Measurements from ENCODE around the gene SARM1.
"Not testable (repeated sequence)": the region's sequence is repeated elsewhere in the genome, so short reads cannot be mapped to it uniquely, and the experiment has no call there.

The SARM1 gene

DNA sequence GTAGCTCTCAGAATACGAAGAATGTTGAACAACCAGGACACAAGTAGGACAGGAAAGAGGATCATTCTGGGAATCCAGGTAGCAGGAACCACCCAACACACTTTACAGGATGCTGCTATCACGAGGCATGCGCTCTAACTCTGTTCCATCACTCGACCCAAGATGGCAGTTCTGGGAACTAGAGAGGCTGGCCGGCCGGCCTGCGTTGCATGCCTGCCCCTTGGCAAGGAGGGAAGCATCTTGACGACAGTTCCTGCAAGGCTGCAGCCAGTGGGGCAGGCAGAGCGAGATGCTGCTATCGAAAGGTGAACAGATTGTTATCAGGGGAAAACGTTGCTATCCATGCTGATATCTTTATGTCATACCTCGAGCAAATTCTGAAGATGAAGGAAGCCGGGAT lies 53.7 kb downstream of the SARM1 start:
- H3K4me3 ChIP-seq (ENCODE audit: low read depth, low read length) = no peak overlapping the region
- H2AFZ ChIP-seq (ENCODE audit: low read length, unreplicated experiment) = no peak overlapping the region
- H3K27ac ChIP-seq (ENCODE audit: low read depth, low read length) = no peak overlapping the region
- peaks cover 4% of the 10 kb centered on the region for H3K27me3 ChIP-seq (ENCODE audit: insufficient read depth, low read length)
- no peaks in the 10 kb centered on the region for H3K36me3 ChIP-seq (ENCODE audit: insufficient read depth, low read length)
- no peaks in the 10 kb centered on the region for H3K79me2 ChIP-seq (ENCODE audit: control insufficient read depth, insufficient read depth, low read length, unreplicated experiment)
- no peaks in the 10 kb centered on the region for H3K4me1 ChIP-seq (ENCODE audit: control insufficient read depth, insufficient read depth, low read length, unreplicated experiment)

DNA sequence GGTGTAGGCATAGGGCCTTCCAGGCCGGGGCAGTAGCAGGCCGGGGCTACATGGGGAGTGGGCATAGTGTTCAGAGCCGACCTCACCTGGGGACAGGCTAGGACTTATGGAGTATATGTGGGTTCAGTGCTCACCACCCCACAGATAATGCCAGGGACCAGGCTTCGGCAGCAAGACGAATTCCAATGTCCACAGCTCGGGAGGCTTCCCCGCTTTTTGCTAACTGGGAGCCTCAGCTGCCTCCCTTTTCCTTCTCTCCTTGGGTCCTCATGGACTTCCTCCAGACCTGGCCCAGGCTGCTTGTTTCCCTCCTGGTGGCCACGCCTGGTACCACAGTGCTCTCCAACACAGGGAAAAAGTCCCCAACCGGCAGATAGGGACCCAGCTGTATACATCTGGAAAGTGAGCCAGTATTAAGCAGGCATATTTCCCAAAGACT lies 54.6 kb downstream of the SARM1 start:
- peaks cover 11% of the 10 kb centered on the region for H3K27me3 ChIP-seq (ENCODE audit: insufficient read depth, low read length)
- H3K36me3 ChIP-seq (ENCODE audit: insufficient read depth, low read length) = no peaks in the 10 kb centered on the region
- H3K4me3 ChIP-seq (ENCODE audit: low read depth, low read length) = no peak overlapping the region
- H3K4me1 ChIP-seq (ENCODE audit: control insufficient read depth, insufficient read depth, low read length, unreplicated experiment) = no peaks in the 10 kb centered on the region
- H2AFZ ChIP-seq (ENCODE audit: low read length, unreplicated experiment) = no peak overlapping the region
- H3K27ac ChIP-seq (ENCODE audit: low read depth, low read length) = no peak overlapping the region
- H3K79me2 ChIP-seq (ENCODE audit: control insufficient read depth, insufficient read depth, low read length, unreplicated experiment) = no peaks in the 10 kb centered on the region

DNA sequence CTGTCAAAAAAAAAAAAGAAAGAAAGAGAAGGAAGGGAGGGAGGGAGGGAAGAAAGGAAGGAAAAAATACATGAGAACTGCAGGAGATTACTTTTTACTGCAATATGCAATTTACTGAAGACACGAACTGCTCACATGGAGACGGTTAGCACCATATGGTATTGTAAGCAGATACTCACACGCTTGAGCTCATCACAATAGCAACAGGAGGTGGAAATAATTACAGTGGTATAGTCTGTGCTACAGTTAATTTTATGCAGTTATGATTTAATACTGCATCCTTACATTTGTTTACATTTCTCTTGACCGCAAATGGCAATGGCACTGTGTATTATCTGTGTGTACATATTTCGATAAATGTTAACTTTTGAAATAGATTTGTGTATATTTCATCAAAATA lies 55.9 kb downstream of the SARM1 start:
- Histone ChIP-seq H3K4me3 (ENCODE audit: low read depth, low read length) (no peak overlapping the region), H3K79me2 (ENCODE audit: control insufficient read depth, insufficient read depth, low read length, unreplicated experiment) (no peaks in the 10 kb centered on the region), H3K4me1 (ENCODE audit: control insufficient read depth, insufficient read depth, low read length, unreplicated experiment) (no peaks in the 10 kb centered on the region), H3K36me3 (ENCODE audit: insufficient read depth, low read length) (no peaks in the 10 kb centered on the region), H3K27me3 (ENCODE audit: insufficient read depth, low read length) (peaks cover 23% of the 10 kb centered on the region), H2AFZ (ENCODE audit: low read length, unreplicated experiment) (no peak overlapping the region), H3K27ac (ENCODE audit: low read depth, low read length) (no peak overlapping the region)

DNA sequence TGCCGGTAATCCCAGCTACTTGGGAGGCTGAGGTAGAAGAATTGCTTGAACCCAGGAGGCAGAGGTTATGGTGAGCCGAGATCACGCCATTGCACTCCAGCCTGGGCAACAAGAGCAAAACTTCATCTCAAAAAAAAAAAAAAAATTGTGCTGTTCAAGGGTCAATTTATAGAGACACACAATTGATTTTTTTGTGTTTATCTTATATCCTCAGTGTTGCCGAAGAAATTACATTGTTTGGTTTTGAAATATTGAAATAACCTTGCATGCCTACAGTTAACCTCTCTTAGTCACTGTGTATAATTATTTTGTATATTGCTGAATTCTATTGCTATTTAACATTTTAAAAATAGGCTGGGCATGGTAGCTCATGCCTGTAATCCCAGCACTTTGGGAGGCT lies 56.5 kb downstream of the SARM1 start:
- not testable (repeated sequence) for H3K4me1 ChIP-seq (ENCODE audit: control insufficient read depth, insufficient read depth, low read length, unreplicated experiment); H3K36me3 ChIP-seq (ENCODE audit: insufficient read depth, low read length); H3K27ac ChIP-seq (ENCODE audit: low read depth, low read length); H3K4me3 ChIP-seq (ENCODE audit: low read depth, low read length); H3K79me2 ChIP-seq (ENCODE audit: control insufficient read depth, insufficient read depth, low read length, unreplicated experiment); H2AFZ ChIP-seq (ENCODE audit: low read length, unreplicated experiment)
- H3K27me3 ChIP-seq (ENCODE audit: insufficient read depth, low read length) = peaks cover 28% of the 10 kb centered on the region

DNA sequence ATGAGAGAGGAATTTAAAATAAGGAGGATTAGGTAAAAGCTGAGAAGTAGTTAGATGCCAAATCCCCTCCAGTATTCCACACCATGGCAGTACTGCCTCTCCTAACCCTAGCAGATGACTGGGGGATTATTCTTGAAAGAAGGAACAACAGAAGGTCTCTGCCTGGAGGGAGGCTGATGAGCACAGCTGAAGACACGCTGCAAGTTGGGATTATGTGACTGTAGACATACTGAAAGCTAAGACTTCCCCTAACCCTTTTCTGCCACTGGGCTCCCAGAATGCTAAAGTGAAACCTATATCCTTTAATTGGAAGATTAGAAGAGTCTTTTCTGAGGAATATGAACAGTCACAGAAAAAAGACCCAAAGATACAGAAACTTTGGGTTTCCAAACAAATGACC lies 62.2 kb downstream of the SARM1 start:
- peaks cover 24% of the 10 kb centered on the region for H3K27me3 ChIP-seq (ENCODE audit: insufficient read depth, low read length)
- no peak overlapping the region for H3K27ac ChIP-seq (ENCODE audit: low read depth, low read length)
- H3K79me2 ChIP-seq (ENCODE audit: control insufficient read depth, insufficient read depth, low read length, unreplicated experiment) = no peaks in the 10 kb centered on the region
- no peak overlapping the region for H3K4me3 ChIP-seq (ENCODE audit: low read depth, low read length)
- H3K4me1 ChIP-seq (ENCODE audit: control insufficient read depth, insufficient read depth, low read length, unreplicated experiment) = no peaks in the 10 kb centered on the region
- no peak overlapping the region for H2AFZ ChIP-seq (ENCODE audit: low read length, unreplicated experiment)
- H3K36me3 ChIP-seq (ENCODE audit: insufficient read depth, low read length) = no peaks in the 10 kb centered on the region

DNA sequence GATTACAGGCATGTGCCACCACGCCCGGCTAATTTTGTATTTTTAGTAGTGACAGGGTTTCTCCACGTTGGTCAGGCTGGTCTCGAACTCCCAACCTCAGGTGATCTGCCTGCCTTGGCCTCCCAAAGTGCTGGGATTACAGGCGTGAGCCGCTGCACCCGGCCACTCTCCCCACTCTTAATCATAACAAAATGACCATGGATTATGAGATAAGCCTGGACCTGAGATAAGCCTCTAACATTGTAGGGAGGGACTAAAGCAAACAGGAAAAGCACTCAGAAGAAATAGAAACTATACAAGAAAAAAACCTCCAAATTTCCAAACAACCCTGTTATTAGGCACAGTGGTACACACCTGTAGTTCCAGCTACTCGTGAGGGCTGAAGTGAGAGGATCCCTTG lies 62.8 kb downstream of the SARM1 start:
- not testable (repeated sequence) for H3K36me3 ChIP-seq (ENCODE audit: insufficient read depth, low read length); H2AFZ ChIP-seq (ENCODE audit: low read length, unreplicated experiment); H3K27ac ChIP-seq (ENCODE audit: low read depth, low read length); H3K79me2 ChIP-seq (ENCODE audit: control insufficient read depth, insufficient read depth, low read length, unreplicated experiment); H3K4me1 ChIP-seq (ENCODE audit: control insufficient read depth, insufficient read depth, low read length, unreplicated experiment); H3K4me3 ChIP-seq (ENCODE audit: low read depth, low read length)
- H3K27me3 ChIP-seq (ENCODE audit: insufficient read depth, low read length) = peaks cover 24% of the 10 kb centered on the region

DNA sequence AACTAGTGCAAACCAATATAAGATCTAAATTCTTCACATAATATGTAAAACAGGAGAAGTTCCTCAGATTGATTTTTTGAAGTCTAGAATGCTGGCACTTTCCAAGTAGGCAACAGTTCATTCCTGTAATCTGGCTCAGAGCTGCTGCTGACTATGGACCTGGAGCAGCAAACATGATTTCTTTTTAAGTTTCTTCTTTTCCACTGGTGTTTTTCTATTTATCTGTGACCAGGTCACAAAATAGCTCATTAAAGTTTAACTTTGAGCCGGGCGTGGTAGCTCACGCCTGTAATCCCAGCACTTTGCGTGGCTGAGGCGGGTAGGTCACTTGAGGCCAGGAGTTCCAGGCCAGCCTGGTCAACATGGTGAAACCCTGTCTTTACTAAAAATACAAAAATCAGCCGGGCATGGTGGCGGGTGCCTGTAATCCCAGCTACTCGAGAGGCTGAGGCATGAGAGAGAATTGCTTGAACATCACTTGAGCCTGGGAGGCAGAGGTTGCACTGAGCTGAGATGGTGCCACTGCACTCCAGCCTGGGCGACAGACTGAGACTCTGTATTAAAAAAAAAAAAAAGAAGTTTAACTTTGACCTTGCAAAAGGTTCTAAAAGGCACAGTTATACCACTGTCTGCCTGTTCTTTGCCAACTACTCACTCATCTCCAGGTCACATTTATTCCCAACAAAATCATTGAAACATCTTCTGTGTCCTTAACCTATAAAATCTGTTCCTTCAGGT lies 72.6 kb downstream of the SARM1 start:
- H3K27me3 ChIP-seq (ENCODE audit: insufficient read depth, low read length) = peaks cover 25% of the 10 kb centered on the region
- H3K79me2 ChIP-seq (ENCODE audit: control insufficient read depth, insufficient read depth, low read length, unreplicated experiment) = no peaks in the 10 kb centered on the region
- no peak overlapping the region for H3K4me3 ChIP-seq (ENCODE audit: low read depth, low read length)
- H3K4me1 ChIP-seq (ENCODE audit: control insufficient read depth, insufficient read depth, low read length, unreplicated experiment) = no peaks in the 10 kb centered on the region
- H3K36me3 ChIP-seq (ENCODE audit: insufficient read depth, low read length) = no peaks in the 10 kb centered on the region
- no peak overlapping the region for H3K27ac ChIP-seq (ENCODE audit: low read depth, low read length)
- H2AFZ ChIP-seq (ENCODE audit: low read length, unreplicated experiment) = no peak overlapping the region

DNA sequence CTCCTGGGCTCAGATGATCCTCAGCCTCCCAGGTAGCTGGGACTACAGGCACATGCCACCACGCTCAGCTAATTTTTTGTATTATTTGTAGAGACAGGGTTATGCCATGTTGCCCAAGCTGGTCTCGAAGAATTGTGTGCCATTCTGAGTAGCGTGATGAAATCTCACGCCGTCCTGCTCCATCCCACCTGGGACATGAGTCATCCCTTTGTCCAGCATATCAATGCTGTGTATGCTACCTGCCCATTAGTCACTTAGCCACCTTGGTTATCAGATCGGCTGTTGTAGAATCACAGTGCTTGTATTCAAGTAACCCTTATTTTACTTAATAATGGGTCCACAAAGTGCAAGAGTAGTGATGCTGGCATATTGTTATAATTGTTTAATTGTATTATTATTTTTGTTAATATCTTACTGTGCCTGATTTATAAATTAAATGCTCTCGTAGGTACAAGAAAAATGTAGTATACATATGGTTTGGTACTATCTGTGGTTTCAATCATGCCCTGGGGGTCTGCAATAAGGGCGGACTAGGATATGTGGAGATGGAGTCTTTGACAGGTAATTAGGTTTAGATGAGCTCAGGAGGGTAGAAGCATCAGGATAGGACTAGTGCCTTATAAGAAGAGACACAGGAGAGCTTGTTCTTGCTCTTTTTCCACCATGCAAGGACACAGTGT lies 75.4 kb downstream of the SARM1 start:
- H3K4me1 ChIP-seq (ENCODE audit: control insufficient read depth, insufficient read depth, low read length, unreplicated experiment) = no peaks in the 10 kb centered on the region
- no peaks in the 10 kb centered on the region for H3K36me3 ChIP-seq (ENCODE audit: insufficient read depth, low read length)
- H3K27ac ChIP-seq (ENCODE audit: low read depth, low read length) = no peak overlapping the region
- H3K4me3 ChIP-seq (ENCODE audit: low read depth, low read length) = no peak overlapping the region
- peaks cover 36% of the 10 kb centered on the region for H3K27me3 ChIP-seq (ENCODE audit: insufficient read depth, low read length)
- H2AFZ ChIP-seq (ENCODE audit: low read length, unreplicated experiment) = no peak overlapping the region
- H3K79me2 ChIP-seq (ENCODE audit: control insufficient read depth, insufficient read depth, low read length, unreplicated experiment) = no peaks in the 10 kb centered on the region

DNA sequence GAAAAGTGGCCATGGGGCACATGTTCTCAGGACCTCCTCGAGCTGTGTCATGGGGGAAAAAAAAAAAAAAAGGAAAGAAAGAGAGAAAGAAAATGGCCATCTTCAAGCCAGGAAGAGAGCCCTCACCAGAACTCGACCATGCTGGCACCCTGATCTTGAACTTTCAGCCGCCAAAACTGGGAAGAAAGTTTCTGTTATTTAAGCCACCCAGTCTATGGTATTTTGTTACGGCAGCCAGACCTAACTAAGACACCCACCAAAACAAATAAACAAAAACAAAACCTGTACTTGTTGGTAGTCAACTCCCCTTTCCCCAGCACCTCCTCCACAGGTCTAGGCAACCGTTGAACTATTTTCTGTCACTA lies 75.9 kb downstream of the SARM1 start:
- Histone ChIP-seq H3K27ac (ENCODE audit: low read depth, low read length) (no peak overlapping the region), H3K36me3 (ENCODE audit: insufficient read depth, low read length) (no peaks in the 10 kb centered on the region), H3K27me3 (ENCODE audit: insufficient read depth, low read length) (peaks cover 33% of the 10 kb centered on the region), H2AFZ (ENCODE audit: low read length, unreplicated experiment) (no peak overlapping the region), H3K4me3 (ENCODE audit: low read depth, low read length) (no peak overlapping the region), H3K79me2 (ENCODE audit: control insufficient read depth, insufficient read depth, low read length, unreplicated experiment) (no peaks in the 10 kb centered on the region), H3K4me1 (ENCODE audit: control insufficient read depth, insufficient read depth, low read length, unreplicated experiment) (no peaks in the 10 kb centered on the region)

DNA sequence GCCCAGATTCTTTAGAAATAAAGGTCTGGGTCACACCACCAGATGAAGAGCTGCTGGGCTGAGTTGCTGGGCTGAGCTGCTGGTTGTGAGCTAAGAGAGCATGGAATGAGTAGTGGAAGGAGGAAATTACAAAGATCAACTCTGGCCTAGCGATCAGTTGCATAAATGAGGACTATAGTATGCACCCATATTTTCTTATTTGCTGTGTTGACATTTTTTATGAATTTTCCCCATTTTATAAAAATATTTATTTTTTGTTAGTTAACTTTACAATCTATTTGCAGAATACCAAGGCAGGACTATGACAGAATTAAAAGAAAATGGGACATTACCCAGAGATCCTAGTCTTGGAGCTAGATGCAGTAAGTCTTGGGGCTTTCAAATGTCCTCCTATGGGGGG lies 78.4 kb downstream of the SARM1 start:
- no peak overlapping the region for H2AFZ ChIP-seq (ENCODE audit: low read length, unreplicated experiment)
- H3K4me1 ChIP-seq (ENCODE audit: control insufficient read depth, insufficient read depth, low read length, unreplicated experiment) = no peaks in the 10 kb centered on the region
- H3K27me3 ChIP-seq (ENCODE audit: insufficient read depth, low read length) = peaks cover 29% of the 10 kb centered on the region
- H3K4me3 ChIP-seq (ENCODE audit: low read depth, low read length) = no peak overlapping the region
- no peaks in the 10 kb centered on the region for H3K36me3 ChIP-seq (ENCODE audit: insufficient read depth, low read length)
- H3K27ac ChIP-seq (ENCODE audit: low read depth, low read length) = no peak overlapping the region
- H3K79me2 ChIP-seq (ENCODE audit: control insufficient read depth, insufficient read depth, low read length, unreplicated experiment) = no peaks in the 10 kb centered on the region
